Stimulated activated CD4-positive, alpha-beta T cell treated with anti-CD3 and anti-CD28 coated beads, Interleukin-2, amount 100 ng/mL, for 48 hours (primary cell): ENCODE results near the gene ABHD2.
"Not testable (repeated sequence)": the region's sequence is repeated elsewhere in the genome, so short reads cannot be mapped to it uniquely, and the experiment has no call there.

ENCODE experiments used
- DNase-seq, 2 donors: peaks; one replicate each; pipeline ENCODE4 v3.0.0-alpha.2; 2020

The ABHD2 gene

DNA sequence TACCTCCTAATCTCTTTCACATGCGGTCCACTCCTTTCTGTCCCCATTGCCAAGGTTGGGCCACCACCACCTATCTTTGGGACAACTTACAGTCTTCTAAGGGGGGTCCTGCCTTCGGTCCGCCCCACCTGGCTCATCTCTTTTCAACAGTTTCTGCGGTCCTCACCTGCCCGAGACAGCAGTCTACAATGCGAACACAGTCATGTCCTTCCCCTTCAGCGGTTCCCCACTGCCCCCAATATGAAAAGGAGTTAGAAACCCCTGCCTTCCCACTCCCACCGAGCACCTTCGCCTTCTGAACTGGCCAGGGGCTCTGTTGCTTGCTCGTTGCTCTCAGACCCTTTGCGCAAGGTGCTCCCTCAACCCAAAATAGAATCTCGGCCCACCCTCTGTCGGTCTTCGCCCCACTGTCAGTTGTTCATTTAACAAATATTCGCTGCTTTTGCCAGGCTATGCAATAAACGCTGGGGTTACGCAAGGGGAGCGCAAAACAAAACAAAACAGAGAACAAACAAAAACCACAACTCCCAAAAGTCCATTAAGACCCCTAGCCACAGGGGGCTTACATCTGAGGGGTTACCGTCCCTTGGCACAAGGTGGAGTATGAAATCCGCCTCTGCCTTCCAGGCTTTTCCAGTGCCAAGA is 154.9 kb downstream of the ABHD2 start:
- DNase-seq, result no peak

DNA sequence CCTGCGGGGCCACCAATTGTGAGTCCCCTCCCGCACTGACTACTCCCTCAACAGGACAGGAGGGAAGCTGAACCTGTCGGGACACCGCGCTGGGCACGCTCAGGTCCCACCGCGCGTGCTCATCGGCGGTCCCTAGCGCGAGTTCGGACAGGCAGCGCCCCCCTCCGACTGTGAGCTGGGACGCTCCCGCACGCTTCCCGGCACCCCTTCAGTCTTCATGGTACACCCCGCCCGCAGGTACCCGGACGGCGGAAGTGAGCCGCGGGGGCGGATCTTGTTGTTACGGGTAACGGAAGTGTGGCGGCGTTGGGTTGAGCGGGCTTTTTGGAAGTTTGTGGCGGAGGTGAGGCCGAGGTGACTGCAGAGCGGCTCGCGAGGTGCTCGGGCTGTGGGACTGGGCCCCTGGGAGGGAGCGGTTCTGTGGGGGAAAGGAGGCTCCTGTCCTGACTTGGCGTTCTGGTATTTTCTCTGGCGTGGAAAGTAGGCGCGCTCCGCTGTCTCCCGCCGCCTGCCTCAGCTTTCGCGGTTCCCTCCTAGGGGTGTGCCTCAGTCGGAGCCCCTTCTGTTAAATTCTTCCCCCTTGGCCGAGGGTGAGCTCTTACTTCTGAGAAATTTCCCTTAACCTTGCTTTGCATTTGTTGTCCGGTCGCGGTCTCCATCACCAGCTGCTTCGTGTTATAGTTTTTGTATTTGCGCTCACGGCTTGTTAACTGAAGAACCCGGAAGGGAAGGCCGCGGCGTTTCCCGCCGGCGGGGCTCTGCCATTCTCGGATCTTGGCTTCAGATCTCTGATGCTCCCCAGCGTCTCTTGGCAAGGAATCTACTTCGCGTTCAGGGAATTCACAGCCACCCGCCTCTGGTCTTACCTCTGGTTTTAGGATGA is 155.7 kb downstream of the ABHD2 start, which contains the start of gene FANCI:
Gene FANCI, plus strand, starts transcription at position 289 of the 883 bp plus-strand sequence. CDS start 3,669 bp downstream, outside the sequence.
- peak; percentile 98 for DNase-seq

DNA sequence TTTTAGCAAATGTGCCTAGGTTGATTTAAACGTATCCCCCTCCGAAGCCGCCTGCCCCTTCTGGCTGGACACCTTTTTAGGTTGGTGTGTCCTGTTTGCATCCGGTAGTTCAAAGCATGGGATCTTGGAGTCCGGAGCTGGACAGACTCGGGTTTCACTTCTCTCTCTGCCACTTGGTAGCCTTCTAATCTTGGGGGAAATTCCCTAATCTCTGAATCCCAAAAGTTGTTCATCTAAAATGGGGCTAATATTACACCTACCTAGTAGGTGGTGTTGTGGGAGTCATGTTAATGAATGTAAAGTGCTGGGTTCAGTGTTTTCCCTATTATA is 156.3 kb downstream of the ABHD2 start:
- no peak for DNase-seq

DNA sequence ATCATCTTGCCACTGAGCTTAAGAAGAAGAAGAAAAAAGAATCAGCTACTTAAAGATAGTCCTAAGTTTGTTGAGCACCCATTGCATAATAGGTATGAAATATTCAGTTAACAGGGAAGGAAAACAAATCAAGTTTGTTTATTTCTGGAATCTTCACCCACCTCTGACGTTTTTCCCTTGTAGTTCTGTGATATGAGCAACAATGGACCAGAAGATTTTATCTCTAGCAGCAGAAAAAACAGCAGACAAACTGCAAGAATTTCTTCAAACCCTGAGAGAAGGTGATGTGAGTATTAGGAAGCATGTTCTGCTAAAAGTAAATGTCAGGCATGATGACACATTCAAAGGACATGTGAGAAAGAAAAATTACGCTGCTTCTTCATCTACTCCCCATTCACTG is 159.2 kb downstream of the ABHD2 start:
- DNase-seq, result no peak

DNA sequence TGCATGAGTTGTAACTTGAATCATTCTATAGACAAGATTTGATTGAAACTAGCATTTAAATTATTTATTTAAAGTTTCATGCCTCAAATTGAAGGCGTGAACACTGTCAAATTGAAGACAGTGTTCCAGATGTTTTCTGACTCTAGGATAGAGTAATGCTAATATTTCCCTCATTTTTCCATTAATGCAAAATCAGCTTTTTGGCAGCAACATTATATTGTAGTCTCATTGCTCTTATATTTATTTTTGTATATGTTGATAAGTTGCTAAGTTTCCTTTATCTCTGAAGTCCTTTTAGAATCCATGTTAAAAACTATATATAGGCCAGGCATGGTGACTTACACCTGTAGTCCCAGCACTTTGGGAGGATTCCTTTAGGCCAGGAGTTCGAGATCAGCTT is 160.3 kb downstream of the ABHD2 start:
- no peak for DNase-seq

DNA sequence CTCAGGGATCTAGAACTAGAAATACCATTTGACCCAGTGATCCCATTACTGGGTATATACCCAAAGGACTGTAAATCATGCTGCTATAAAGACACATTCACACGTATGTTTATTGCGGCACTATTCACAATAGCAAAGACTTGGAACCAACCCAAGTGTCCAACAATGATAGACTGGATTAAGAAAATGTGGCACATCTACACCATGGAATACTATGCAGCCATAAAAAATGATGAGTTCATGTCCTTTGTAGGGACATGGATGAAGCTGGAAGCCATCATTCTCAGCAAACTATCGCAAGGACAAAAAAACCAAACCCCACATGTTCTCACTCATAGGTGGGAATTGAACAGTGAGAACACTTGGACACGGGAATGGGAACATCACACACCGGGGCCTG is 161.9 kb downstream of the ABHD2 start:
- not testable (repeated sequence) for DNase-seq
